HepG2 (cell line): ENCODE measurements around the gene PPAN. TPM values are rescaled to one million over a fixed set of nuclear protein-coding genes. Genes with fewer than 3 reads are reported as not detected.

Source experiments
- ARID2 ChIP-seq: sonication (generic); formaldehyde crosslinking; IDR thresholded peaks from 2 replicates; pipeline ENCODE4 v1.8.1; 2022; ENCODE audit warnings: mild to moderate bottlenecking, missing genetic modification reagents, borderline replicate concordance
- ATF3 ChIP-seq: sonication (generic); formaldehyde crosslinking; IDR thresholded peaks from 2 replicates; pipeline ENCODE4 v1.4.0; 2020; ENCODE audit warnings: missing genetic modification reagents
- EP300 ChIP-seq, 3 experiments: sonication (generic) in 1 of 3; formaldehyde crosslinking in 1 of 3; IDR thresholded peaks; 2 replicates each; pipeline versions ENCODE4 v1.5.1 to v1.6.1; 2011 to 2020; ENCODE audit warnings: low read depth in 2 of 3, low read length in 2 of 3, borderline replicate concordance in 1 of 3, improper control_type of control experiment in 1 of 3, mild to moderate bottlenecking in 1 of 3, missing genetic modification reagents in 1 of 3, moderate library complexity in 1 of 3
- HES4 ChIP-seq: sonication (generic); formaldehyde crosslinking; IDR thresholded peaks from 2 replicates; pipeline ENCODE4 v1.9.0; 2021; ENCODE audit warnings: mild to moderate bottlenecking, missing genetic modification reagents, borderline replicate concordance
- HMGXB4 ChIP-seq, 2 experiments: sonication (generic) in 1 of 2; formaldehyde crosslinking in 1 of 2; IDR thresholded peaks; 2 replicates each; pipeline versions ENCODE4 v1.4.0 to v1.6.1; 2018 to 2020; ENCODE audit warnings: missing genetic modification reagents in 2 of 2, borderline replicate concordance in 1 of 2, low read depth in 1 of 2, mild to moderate bottlenecking in 1 of 2, missing biosample characterization in 1 of 2
- KLF16 ChIP-seq, 2 experiments: sonication (generic) in 1 of 2; formaldehyde crosslinking in 1 of 2; IDR thresholded peaks; 2 replicates each; pipeline versions ENCODE4 v1.6.1 to v1.8.0; 2016 to 2023; ENCODE audit warnings: missing genetic modification reagents in 2 of 2, missing compliant biosample characterization in 1 of 2
- POLR2AphosphoS2 ChIP-seq: IDR thresholded peaks from 2 replicates; pipeline ENCODE4 v1.6.1; 2011; ENCODE audit warnings: low read depth, low read length, improper control_type of control experiment
- SMARCE1 ChIP-seq: fragments of 450-650 bp; IDR thresholded peaks from 2 replicates; pipeline ENCODE4 v1.6.1; 2017; ENCODE audit warnings: borderline replicate concordance
- SOX6 ChIP-seq, 2 experiments: fragments of 450-650 bp in 1 of 2; sonication (generic) in 1 of 2; formaldehyde crosslinking in 1 of 2; IDR thresholded peaks; 2 replicates each; pipeline versions ENCODE4 v1.4.0 to v1.6.1; 2017 to 2020; ENCODE audit warnings: antibody characterized with exemption in 1 of 2, mild to moderate bottlenecking in 1 of 2, missing genetic modification reagents in 1 of 2
- TRIM24 ChIP-seq: sonication (generic); formaldehyde crosslinking; IDR thresholded peaks from 2 replicates; pipeline ENCODE4 v1.8.0; 2022; ENCODE audit warnings: mild to moderate bottlenecking, missing genetic modification reagents
- XRCC5 ChIP-seq: fragments of 200-400 bp; formaldehyde crosslinking; optimal IDR thresholded peaks from 2 replicates; pipeline ENCODE3; 2017; ENCODE audit warnings: mild to moderate bottlenecking, low read length
- YY1 ChIP-seq: IDR thresholded peaks from 2 replicates; pipeline ENCODE4 v1.6.1; 2011; ENCODE audit warnings: low read length, low read depth, moderate library complexity, mild to moderate bottlenecking; ENCODE audit not compliant: insufficient read depth, insufficient replicate concordance
- ZNF136 ChIP-seq: sonication (generic); formaldehyde crosslinking; IDR thresholded peaks from 2 replicates; pipeline ENCODE4 v1.8.1; 2022; ENCODE audit warnings: low read depth, mild to moderate bottlenecking, moderate library complexity, missing genetic modification reagents
- ZNF326 ChIP-seq: sonication (generic); formaldehyde crosslinking; IDR thresholded peaks from 2 replicates; pipeline ENCODE4 v1.4.0; 2020; ENCODE audit warnings: missing genetic modification reagents, borderline replicate concordance
- ZNF546 ChIP-seq: sonication (generic); formaldehyde crosslinking; conservative IDR thresholded peaks from 2 replicates; pipeline ENCODE4 v1.8.1; 2023; ENCODE audit warnings: mild to moderate bottlenecking, missing genetic modification reagents
- ZNF562 ChIP-seq: sonication (generic); formaldehyde crosslinking; IDR thresholded peaks from 2 replicates; pipeline ENCODE4 v1.8.0; 2022; ENCODE audit warnings: missing genetic modification reagents, borderline replicate concordance
- ZNF639 ChIP-seq: conservative IDR thresholded peaks from 2 replicates; pipeline ENCODE4 v1.6.1; 2018; ENCODE audit warnings: missing genetic modification reagents
- ZNF7 ChIP-seq: IDR thresholded peaks from 2 replicates; pipeline ENCODE4 v1.6.1; 2016; ENCODE audit warnings: missing biosample characterization, missing genetic modification reagents
- ZNF772 ChIP-seq: sonication (generic); formaldehyde crosslinking; IDR thresholded peaks from 2 replicates; pipeline ENCODE4 v1.5.0; 2020; ENCODE audit warnings: mild to moderate bottlenecking, missing genetic modification reagents
- ZNF782 ChIP-seq: sonication (generic); formaldehyde crosslinking; IDR thresholded peaks from 2 replicates; pipeline ENCODE4 v1.4.0; 2020; ENCODE audit warnings: missing genetic modification reagents, mild to moderate bottlenecking, borderline replicate concordance
- ZNF790 ChIP-seq: sonication (generic); formaldehyde crosslinking; IDR thresholded peaks from 2 replicates; pipeline ENCODE4 v1.8.0; 2022; ENCODE audit warnings: missing genetic modification reagents, mild to moderate bottlenecking, borderline replicate concordance
- polyA plus RNA-seq, 8 experiments: library from polyadenylated mRNA; depleted of rRNA in 3 of 8; stranded (reverse) in 7 of 8; unstranded in 1 of 8; fragments of >200 nt; fragmentation: Illumina TruSeq in 4 of 8; extraction: Trizol in 4 of 8; gene quantifications; 2 replicates each; pipeline versions ENCODE4 v1.2.1 to v1.2.3, GENCODE V29; 2011 to 2016; ENCODE audit warnings: low read depth in 4 of 8, missing spikeins in 1 of 8, mixed read lengths in 1 of 8; ENCODE audit not compliant: insufficient read depth in 1 of 8
- total RNA-seq, 5 experiments: library from RNA; depleted of rRNA; stranded (reverse); fragments of >200 nt; fragmentation: Illumina TruSeq; extraction: Trizol; gene quantifications; 2 replicates each; pipeline ENCODE4 v1.2.3, GENCODE V29; 2016; ENCODE audit warnings: low read depth in 1 of 5

The PPAN gene
- total and polyA plus RNA-seq, 2 of the 13 experiments (the other 11 are each of a cell fraction or from before 2014, with no cell fraction given), result 36.2 to 41.9 TPM

GRCh38 chr19:10106100-10106936 is at the start of gene PPAN (continued):
- TF ChIP-seq ZNF136 (0 out of 2 replicates have a peak, but pooled peaks have one; percentile 22), TRIM24 (no peak), ZNF790 (CRISPR knock-in tag) (no peak; the same call in 1 of the 2 replicates), XRCC5 (peak; percentile 67), KLF16 (CRISPR knock-in tag; IDR thresholded peaks at IDR 0.05) (peak; percentile 80 to 90; a peak in 2 of 4 replicates), HMGXB4 (CRISPR knock-in tag; IDR thresholded peaks at IDR 0.05; ENCODE audit: borderline replicate concordance in 1 of 2, low read depth in 1 of 2) (peak; percentile 58 to 69; a peak in 3 of 4 replicates), SOX6 (IDR thresholded peaks at IDR 0.05) (no peak), SOX6 (CRISPR knock-in tag; IDR thresholded peaks at IDR 0.05) (no peak), ZNF772 (CRISPR knock-in tag) (peak; percentile 79), POLR2AphosphoS2 (no peak), ZNF546 (peak; percentile 83; the same call in 1 of the 2 replicates), ZNF562 (CRISPR knock-in tag) (no peak), SMARCE1 (no peak), YY1 (peak; percentile 72), ATF3 (0 out of 2 replicates have a peak, but pooled peaks have one; percentile 60), ZNF782 (CRISPR knock-in tag) (0 out of 2 replicates have a peak, but pooled peaks have one; percentile 21), ZNF7 (CRISPR knock-in tag) (0 out of 2 replicates have a peak, but pooled peaks have one; percentile 20), HES4 (no peak; the same call in 1 of the 2 replicates), EP300 (IDR thresholded peaks at IDR 0.05; ENCODE audit: low read depth in 2 of 2, low read length in 2 of 2) (0 out of 4 replicates have a peak, but pooled peaks of 1 of the 2 experiments have one; percentile 29), EP300 (CRISPR knock-in tag; IDR thresholded peaks at IDR 0.05; ENCODE audit: borderline replicate concordance) (peak; percentile 20; the same call in 1 of the 2 replicates), ZNF639 (no peak), ARID2 (CRISPR knock-in tag) (no peak), ZNF326 (CRISPR knock-in tag) (no peak)
